IMR-90 (cell line): Measurements from ENCODE around the gene AAR2. TPM values are rescaled to one million over a fixed set of nuclear protein-coding genes. Genes with fewer than 3 reads are reported as not detected.

Experiments used
- ATAC-seq: fragments of 200-7000 bp; cut with Tn5 transposase; 2 replicates; pipeline ENCODE4 v1.9.1; 2020; ENCODE audit warnings: low read depth, mild to moderate bottlenecking, moderate library complexity
- BruUV-seq: library from RNA; stranded (reverse); fragments of 400-500 nt; replicated peaks from 2 replicates; lab custom pipeline; 2021; lab: Mats Ljungman, UMichigan
- CTCF ChIA-PET: fragments of 300-600 bp; formaldehyde crosslinking; extraction: SDS; loops from one replicate; lab custom pipeline; 2021; ENCODE audit warnings: antibody characterized with exemption; lab: Yijun Ruan, JAX
- POLR2A ChIA-PET: fragments of 300-600 bp; sonication (Branson Sonifier 250); formaldehyde crosslinking; loops from one replicate; lab custom pipeline; 2022; ENCODE audit warnings: antibody characterized with exemption; ENCODE audit not compliant: unreplicated experiment; lab: Charles Lee
- DNase-seq: peaks from one replicate; pipeline ENCODE4 v3.0.0; 2013
- H2AFZ ChIP-seq: replicated peaks from 2 replicates; pipeline ENCODE3; 2013; ENCODE audit warnings: low read length, mild to moderate bottlenecking; ENCODE audit not compliant: poor library complexity
- H2AK5ac ChIP-seq: 2 replicates; pipeline ENCODE4 v1.6.1; 2013; ENCODE audit warnings: low read depth, low read length, inconsistent platforms
- H2AK9ac ChIP-seq: replicated peaks from 2 replicates; pipeline ENCODE3; 2013; ENCODE audit warnings: mild to moderate bottlenecking, low read depth, low read length, moderate library complexity; ENCODE audit not compliant: poor library complexity
- H2BK120ac ChIP-seq: 2 replicates; pipeline ENCODE4 v1.6.1; 2013; ENCODE audit warnings: low read depth, low read length, inconsistent platforms
- H2BK15ac ChIP-seq: 3 replicates; pipeline ENCODE4 v1.6.1; 2013; ENCODE audit warnings: low read depth, low read length, inconsistent platforms
- H2BK20ac ChIP-seq: 2 replicates; pipeline ENCODE4 v1.6.1; 2013; ENCODE audit warnings: low read depth, mild to moderate bottlenecking, inconsistent platforms, low read length, moderate library complexity
- H2BK5ac ChIP-seq: 2 replicates; pipeline ENCODE4 v1.6.1; 2013; ENCODE audit warnings: mild to moderate bottlenecking, low read depth, low read length, inconsistent platforms; ENCODE audit not compliant: poor library complexity, severe bottlenecking
- H3K14ac ChIP-seq: replicated peaks from 2 replicates; pipeline ENCODE4 v1.6.1; 2013; ENCODE audit warnings: low read depth, low read length, inconsistent platforms
- H3K18ac ChIP-seq: 2 replicates; pipeline ENCODE4 v1.6.1; 2013; ENCODE audit warnings: low read depth, low read length, control low read depth
- H3K23ac ChIP-seq: 2 replicates; pipeline ENCODE4 v1.6.1; 2013; ENCODE audit warnings: low read depth, low read length, inconsistent platforms
- H3K27ac ChIP-seq: 2 replicates; pipeline ENCODE4 v1.5.1; 2013; ENCODE audit warnings: mild to moderate bottlenecking, control low read depth, low read length; ENCODE audit not compliant: insufficient read depth
- H3K27me3 ChIP-seq: 2 replicates; pipeline ENCODE4 v1.6.1; 2013; ENCODE audit warnings: low read length; ENCODE audit not compliant: control insufficient read depth, insufficient read depth
- H3K36me3 ChIP-seq: 2 replicates; pipeline ENCODE4 v1.6.1; 2013; ENCODE audit warnings: low read length, mixed read lengths; ENCODE audit not compliant: control insufficient read depth, insufficient read depth
- H3K4ac ChIP-seq: 2 replicates; pipeline ENCODE4 v1.6.1; 2013; ENCODE audit warnings: low read depth, low read length, inconsistent platforms
- H3K4me1 ChIP-seq: 2 replicates; pipeline ENCODE4 v1.6.1; 2013; ENCODE audit warnings: low read length, mixed read lengths; ENCODE audit not compliant: control insufficient read depth, insufficient read depth
- H3K4me2 ChIP-seq: 2 replicates; pipeline ENCODE4 v1.6.1; 2013; ENCODE audit warnings: low read depth, mild to moderate bottlenecking, control low read depth, low read length, moderate library complexity
- H3K4me3 ChIP-seq: 2 replicates; pipeline ENCODE4 v1.5.1; 2013; ENCODE audit warnings: low read depth, mild to moderate bottlenecking, control low read depth, low read length, moderate library complexity; ENCODE audit not compliant: insufficient read depth
- H3K56ac ChIP-seq: 2 replicates; pipeline ENCODE4 v1.6.1; 2013; ENCODE audit warnings: low read length, inconsistent platforms; ENCODE audit not compliant: insufficient read depth; ENCODE audit errors: extremely low read depth
- H3K79me1 ChIP-seq, 2 experiments: 2 replicates each; pipeline ENCODE4 v1.6.1; 2013; ENCODE audit warnings: low read length in 2 of 2, inconsistent platforms in 1 of 2, low read depth in 1 of 2
- H3K9ac ChIP-seq: 2 replicates; pipeline ENCODE4 v1.6.1; 2013; ENCODE audit warnings: low read depth, low read length, control low read depth
- H3K9me1 ChIP-seq: 2 replicates; pipeline ENCODE4 v1.6.1; 2013; ENCODE audit warnings: low read length, inconsistent platforms; ENCODE audit not compliant: insufficient read depth
- H3K9me3 ChIP-seq: 2 replicates; pipeline ENCODE4 v1.6.1; 2013; ENCODE audit warnings: low read length; ENCODE audit not compliant: control insufficient read depth, insufficient read depth
- H4K20me1 ChIP-seq: 2 replicates; pipeline ENCODE4 v1.6.1; 2013; ENCODE audit warnings: low read length, inconsistent platforms; ENCODE audit not compliant: insufficient read depth
- H4K5ac ChIP-seq: 2 replicates; pipeline ENCODE4 v1.6.1; 2013; ENCODE audit warnings: mild to moderate bottlenecking, low read depth, low read length, control low read depth
- H4K8ac ChIP-seq, 2 experiments: 2 replicates each; pipeline ENCODE4 v1.6.1; 2013; ENCODE audit warnings: low read depth in 2 of 2, low read length in 2 of 2, control low read depth in 1 of 2, inconsistent platforms in 1 of 2
- H4K91ac ChIP-seq: 2 replicates; pipeline ENCODE4 v1.6.1; 2013; ENCODE audit warnings: low read depth, low read length, inconsistent platforms; ENCODE audit not compliant: insufficient read depth
- BHLHE40 ChIP-seq: fragments of 150-350 bp; IDR thresholded peaks from 2 replicates; pipeline ENCODE4 v1.6.1; 2016; ENCODE audit warnings: mild to moderate bottlenecking, low read depth, low read length
- SMC3 ChIP-seq: fragments of 150-350 bp; IDR thresholded peaks from 2 replicates; pipeline ENCODE4 v1.6.1; 2016; ENCODE audit warnings: low read depth, mild to moderate bottlenecking, antibody characterized with exemption, low read length, moderate library complexity
- WGBS, 2 experiments: methylation state at CpG; one replicate each; pipeline versions ENCODE4 v1.1.5 to v1.1.7; 2013; ENCODE audit warnings: missing lambda C conversion rate in 2 of 2; ENCODE audit not compliant: insufficient read length in 1 of 2; ENCODE audit errors: extremely low coverage in 2 of 2; 5-methylcytosine and 5-hydroxymethylcytosine counted together
- dilution Hi-C: fragments of 300-500 bp; cut with HindIII; formaldehyde crosslinking; loops from one replicate; pipeline ENCODE4 v1.14.3; 2018; ENCODE audit warnings: low sequenced_read_pairs; ENCODE audit not compliant: unreplicated experiment
- in situ Hi-C: fragments of 300-500 bp; cut with MboI; formaldehyde crosslinking; loops from 3 replicates; pipeline ENCODE4 v1.14.3; 2019; ENCODE audit warnings: low sequenced_read_pairs, inconsistent platforms, mixed read lengths
- intact Hi-C: fragments of 100-400 bp; cut with micrococcal nuclease; formaldehyde crosslinking; loops from 2 replicates; pipeline ENCODE4 v1.10.0; 2022
- polyA plus RNA-seq, 3 experiments: library from polyadenylated mRNA; depleted of rRNA; stranded (reverse); fragments of >200 nt; gene quantifications; 2 replicates each; pipeline ENCODE4 v1.2.3, GENCODE V29; 2012; ENCODE audit warnings: low replicate concordance in 1 of 3
- total RNA-seq: library from RNA; depleted of rRNA; stranded (reverse); fragments of >200 nt; gene quantifications from 2 replicates; pipeline ENCODE4 v1.2.3, GENCODE V29; 2012
- TF ChIP-seq, protein P1 (sequence below): fragments of 150-350 bp; IDR thresholded peaks from 2 replicates; pipeline ENCODE4 v1.6.1; 2016; ENCODE audit warnings: low read depth, mild to moderate bottlenecking, low read length, moderate library complexity, borderline replicate concordance

The AAR2 gene
- total and polyA plus RNA-seq, 2 of the 4 experiments (the other 2 are of a cell fraction): 28.2 to 35.8 TPM

DNA sequence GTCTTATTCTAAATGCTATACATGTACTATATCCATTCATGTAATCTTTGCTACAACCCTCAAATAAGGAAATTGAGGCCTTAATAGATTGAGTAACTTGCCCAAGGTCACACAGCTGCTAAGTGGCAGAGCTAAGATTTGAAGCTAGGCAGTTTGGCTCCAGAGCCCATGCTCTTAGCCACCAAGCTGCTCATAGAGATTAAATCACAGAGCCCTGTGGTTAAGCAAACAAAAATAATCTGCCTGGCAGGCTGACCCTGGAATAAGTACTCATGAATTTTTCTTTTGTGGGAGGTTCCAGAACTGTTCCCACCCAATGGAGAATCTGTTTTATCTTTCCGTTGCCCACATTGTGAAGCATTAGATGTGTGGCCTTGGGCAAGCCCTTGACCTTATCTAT, 7.4 kb downstream of the AAR2 start:
- no peak for DNase-seq
- ChIA-PET CTCF (interaction anchor here (0.8 kb wide), 1 partner anchor 12 kb away, joined by 3 read pairs; no protein-coding TSS in a partner anchor), POLR2A (no interaction called here)
- in situ Hi-C loops (no loop called here), dilution Hi-C loops (no loop called here), intact Hi-C loops (no loop called here)
- H4K91ac ChIP-seq: no peak overlapping the region
- no peak overlapping the region for H2AK9ac ChIP-seq
- H3K9me1 ChIP-seq: no peaks in the 10 kb centered on the region
- no CpG with 5 or more reads among the region's 1 CpG for WGBS, 2 experiments
- H3K4ac ChIP-seq: no peak overlapping the region
- no peak overlapping the region for H3K4me2 ChIP-seq
- no peak overlapping the region for H2BK15ac ChIP-seq
- no peaks in the 10 kb centered on the region for H3K4me1 ChIP-seq
- H3K56ac ChIP-seq: no peak overlapping the region
- no peak overlapping the region for H2BK5ac ChIP-seq
- no peak overlapping the region for H3K18ac ChIP-seq
- H3K9ac ChIP-seq: no peak overlapping the region
- no peak overlapping the region for H3K27ac ChIP-seq
- no peak overlapping the region for H2AK5ac ChIP-seq
- H4K5ac ChIP-seq: no peak overlapping the region
- BruUV-seq: no TSS peak
- H3K27me3 ChIP-seq: no peaks in the 10 kb centered on the region
- peaks cover 14% of the 10 kb centered on the region; the same call in 1 of the 2 replicates for H4K20me1 ChIP-seq
- H3K4me3 ChIP-seq: no peak overlapping the region
- H3K9me3 ChIP-seq: no peaks in the 10 kb centered on the region
- H2BK20ac ChIP-seq: no peak overlapping the region
- H3K14ac ChIP-seq: no peak overlapping the region
- H4K8ac ChIP-seq: no peak overlapping the region
- no peak for ATAC-seq
- peaks cover 21 to 50% of the 10 kb centered on the region in 2 experiments for H3K79me1 ChIP-seq
- peaks cover 48% of the 10 kb centered on the region for H3K36me3 ChIP-seq
- TF ChIP-seq BHLHE40 (no peak), SMC3 (no peak)
- TF ChIP-seq, protein P1, sequence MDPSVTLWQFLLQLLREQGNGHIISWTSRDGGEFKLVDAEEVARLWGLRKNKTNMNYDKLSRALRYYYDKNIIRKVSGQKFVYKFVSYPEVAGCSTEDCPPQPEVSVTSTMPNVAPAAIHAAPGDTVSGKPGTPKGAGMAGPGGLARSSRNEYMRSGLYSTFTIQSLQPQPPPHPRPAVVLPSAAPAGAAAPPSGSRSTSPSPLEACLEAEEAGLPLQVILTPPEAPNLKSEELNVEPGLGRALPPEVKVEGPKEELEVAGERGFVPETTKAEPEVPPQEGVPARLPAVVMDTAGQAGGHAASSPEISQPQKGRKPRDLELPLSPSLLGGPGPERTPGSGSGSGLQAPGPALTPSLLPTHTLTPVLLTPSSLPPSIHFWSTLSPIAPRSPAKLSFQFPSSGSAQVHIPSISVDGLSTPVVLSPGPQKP: no peak
- no peak overlapping the region for H3K23ac ChIP-seq
- no peak overlapping the region for H2AFZ ChIP-seq
- no peak overlapping the region for H2BK120ac ChIP-seq
